Loucy (cell line): ENCODE data around the gene RPS23.

Experiments
- H2AFZ ChIP-seq: fragments of 200-600 bp; sonication (generic); 2 replicates; pipeline ENCODE4 v1.6.0; 2016; ENCODE audit warnings: antibody characterized with exemption, mild to moderate bottlenecking, low read length, moderate library complexity
- H3F3A ChIP-seq: fragments of 200-600 bp; 2 replicates; pipeline ENCODE4 v1.6.0; 2016; ENCODE audit warnings: antibody characterized with exemption, low read depth, mild to moderate bottlenecking
- H3K27me3 ChIP-seq: fragments of 200-600 bp; sonication (generic); 2 replicates; pipeline ENCODE4 v1.6.1; 2014; ENCODE audit warnings: low read length, mild to moderate bottlenecking; ENCODE audit not compliant: insufficient read depth, poor library complexity, severe bottlenecking
- H3K36me3 ChIP-seq: fragments of 200-600 bp; sonication (generic); 2 replicates; pipeline ENCODE4 v1.6.1; 2016; ENCODE audit warnings: low read length; ENCODE audit not compliant: insufficient read depth
- H3K4me1 ChIP-seq: fragments of 200-600 bp; sonication (generic); 2 replicates; pipeline ENCODE4 v1.5.1; 2014; ENCODE audit warnings: low read length, mild to moderate bottlenecking; ENCODE audit not compliant: insufficient read depth, poor library complexity, severe bottlenecking
- H3K4me2 ChIP-seq: fragments of 200-600 bp; sonication (generic); 2 replicates; pipeline ENCODE4 v1.6.0; 2014; ENCODE audit warnings: antibody characterized with exemption, low read length, low read depth, mild to moderate bottlenecking; ENCODE audit not compliant: poor library complexity, severe bottlenecking
- H3K4me3 ChIP-seq: fragments of 200-600 bp; sonication (generic); 2 replicates; pipeline ENCODE4 v1.5.1; 2014; ENCODE audit warnings: low read length, mild to moderate bottlenecking, mixed read lengths; ENCODE audit not compliant: poor library complexity, severe bottlenecking
- H3K79me2 ChIP-seq: fragments of 200-600 bp; sonication (generic); 2 replicates; pipeline ENCODE4 v1.6.1; 2014; ENCODE audit warnings: low read length; ENCODE audit not compliant: insufficient read depth
- H3K9ac ChIP-seq: fragments of 200-600 bp; sonication (generic); 2 replicates; pipeline ENCODE4 v1.6.0; 2014; ENCODE audit warnings: mild to moderate bottlenecking, low read depth, low read length, moderate library complexity; ENCODE audit not compliant: poor library complexity, severe bottlenecking
- H3K9me2 ChIP-seq: fragments of 200-600 bp; sonication (generic); replicated peaks from 2 replicates; pipeline ENCODE4 v1.6.1; 2016; ENCODE audit warnings: low read depth, low read length, mixed read lengths
- H3K9me3 ChIP-seq: fragments of 200-600 bp; sonication (generic); 2 replicates; pipeline ENCODE4 v1.6.1; 2014; ENCODE audit warnings: mild to moderate bottlenecking, antibody characterized with exemption, low read length, low read depth; ENCODE audit not compliant: insufficient read depth
- H4K20me1 ChIP-seq: fragments of 200-600 bp; sonication (generic); 2 replicates; pipeline ENCODE4 v1.6.0; 2014; ENCODE audit warnings: antibody characterized with exemption, low read length, mild to moderate bottlenecking; ENCODE audit not compliant: insufficient read depth, poor library complexity, severe bottlenecking
- CTCF ChIP-seq: fragments of 200-600 bp; sonication (generic); conservative IDR thresholded peaks from 2 replicates; pipeline ENCODE4 v1.5.1; 2014; ENCODE audit warnings: mild to moderate bottlenecking, antibody characterized with exemption, low read length
- EZH2phosphoT487 ChIP-seq: fragments of 200-600 bp; IDR thresholded peaks from 2 replicates; pipeline ENCODE4 v1.6.1; 2018; ENCODE audit warnings: antibody characterized with exemption, mild to moderate bottlenecking, moderate library complexity, borderline replicate concordance

RPS23 gene

DNA sequence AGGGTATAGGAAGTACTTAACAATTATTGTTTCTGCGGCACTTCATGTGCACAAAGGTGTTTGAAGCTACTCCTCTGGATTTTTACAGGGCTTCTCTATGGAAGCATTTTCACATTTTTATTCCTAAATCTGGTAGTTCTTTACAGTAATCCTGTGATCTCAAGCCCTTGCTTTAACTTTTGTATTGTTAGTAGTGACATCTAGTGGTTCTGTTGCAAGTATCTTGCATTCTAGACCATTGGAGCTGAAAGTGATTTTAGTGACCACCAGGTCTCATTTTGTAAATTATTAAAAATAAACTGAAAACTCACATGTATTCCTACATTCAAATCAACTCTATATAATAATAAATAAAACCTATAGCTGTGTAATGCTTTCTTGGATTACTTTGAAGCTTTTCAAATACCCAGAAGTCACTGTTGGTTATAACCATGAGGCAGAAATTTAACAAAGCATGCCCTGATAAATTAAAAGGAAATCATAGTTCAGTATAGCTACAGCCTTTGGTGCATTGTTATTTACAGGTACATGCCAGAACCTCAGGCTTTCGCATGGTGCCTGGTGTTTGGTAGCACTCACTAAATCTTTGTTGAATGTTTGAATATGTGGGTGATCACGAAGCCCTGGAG lies 18.9 kb downstream of the RPS23 start:
- Histone ChIP-seq H3K4me2 (no peak overlapping the region), H4K20me1 (no peaks in the 10 kb centered on the region), H3F3A (no peaks in the 10 kb centered on the region), H3K9ac (no peak overlapping the region), H3K27me3 (no peaks in the 10 kb centered on the region), H3K4me3 (no peak overlapping the region), H3K9me3 (no peaks in the 10 kb centered on the region), H3K4me1 (no peaks in the 10 kb centered on the region), H3K9me2 (no peaks in the 10 kb centered on the region), H3K79me2 (no peaks in the 10 kb centered on the region), H3K36me3 (no peaks in the 10 kb centered on the region), H2AFZ (no peak overlapping the region)
- TF ChIP-seq EZH2phosphoT487, result no peak
- TF ChIP-seq CTCF, result peak; percentile 70

GRCh38 chr5:82257729-82258128 lies 20.4 kb downstream of the RPS23 start:
- no peaks in the 10 kb centered on the region; the same call in 1 of the 2 replicates for H3K36me3 ChIP-seq
- no peaks in the 10 kb centered on the region for H3K9me3 ChIP-seq
- TF ChIP-seq CTCF, result no peak
- no peak for TF ChIP-seq EZH2phosphoT487
- H3K9me2 ChIP-seq, result no peaks in the 10 kb centered on the region
- no peak overlapping the region for H3K4me3 ChIP-seq
- H3K4me2 ChIP-seq, result no peak overlapping the region
- no peaks in the 10 kb centered on the region for H3K4me1 ChIP-seq
- no peaks in the 10 kb centered on the region for H3K27me3 ChIP-seq
- no peaks in the 10 kb centered on the region for H4K20me1 ChIP-seq
- H3F3A ChIP-seq, result no peaks in the 10 kb centered on the region
- H2AFZ ChIP-seq, result no peak overlapping the region
- H3K9ac ChIP-seq, result no peak overlapping the region
- no peaks in the 10 kb centered on the region for H3K79me2 ChIP-seq

GRCh38 chr5:82257247-82257646 lies 20.9 kb downstream of the RPS23 start:
- no peak overlapping the region for H3K4me2 ChIP-seq
- no peaks in the 10 kb centered on the region for H3F3A ChIP-seq
- no peaks in the 10 kb centered on the region for H4K20me1 ChIP-seq
- no peak overlapping the region for H2AFZ ChIP-seq
- no peaks in the 10 kb centered on the region for H3K9me2 ChIP-seq
- TF ChIP-seq CTCF (no peak), EZH2phosphoT487 (no peak)
- H3K4me3 ChIP-seq, result no peak overlapping the region
- no peak overlapping the region for H3K9ac ChIP-seq
- H3K4me1 ChIP-seq, result no peaks in the 10 kb centered on the region
- no peaks in the 10 kb centered on the region; the same call in 1 of the 2 replicates for H3K36me3 ChIP-seq
- H3K9me3 ChIP-seq, result no peaks in the 10 kb centered on the region
- H3K27me3 ChIP-seq, result no peaks in the 10 kb centered on the region
- no peaks in the 10 kb centered on the region for H3K79me2 ChIP-seq
